Measurements from ENCODE around the gene AJUBA.

DNA sequence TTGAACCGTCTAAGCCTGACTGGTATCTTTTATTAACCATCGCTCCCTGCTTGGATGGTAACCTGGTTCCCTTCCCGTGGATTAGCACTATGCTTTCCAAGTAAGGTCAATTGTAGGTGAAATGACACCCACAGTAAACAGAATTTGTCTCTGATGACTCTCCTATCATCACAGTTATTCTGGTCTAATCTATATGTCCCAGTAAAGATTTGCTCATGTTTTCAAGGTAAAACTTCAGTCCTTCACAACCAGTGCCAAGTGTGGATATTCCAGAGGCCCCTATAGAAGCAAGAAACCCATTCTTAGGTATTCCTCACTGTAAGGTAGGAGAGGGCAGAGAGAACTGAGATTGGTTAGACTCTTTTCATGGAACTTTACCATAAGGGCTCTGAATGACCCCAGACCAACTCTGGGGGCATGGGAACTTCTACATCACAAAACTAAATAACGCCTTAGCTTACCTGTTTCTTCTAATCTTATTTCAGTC lies 15.5 kb downstream of the AJUBA start:
- no peak for TF ChIP-seq CTCF (conservative IDR thresholded peaks at IDR 0.05 in 1 of 2, IDR thresholded peaks at IDR 0.05 in 1 of 2; ENCODE audit: extremely low read depth in 1 of 2, insufficient read depth in 1 of 2, low read depth in 1 of 2, low read length in 2 of 2)
- TF ChIP-seq EZH2 (IDR thresholded peaks at IDR 0.05; ENCODE audit: borderline replicate concordance, low read length) = no peak
